ENCODE results near the gene CTXND1.

CTXND1 gene

DNA sequence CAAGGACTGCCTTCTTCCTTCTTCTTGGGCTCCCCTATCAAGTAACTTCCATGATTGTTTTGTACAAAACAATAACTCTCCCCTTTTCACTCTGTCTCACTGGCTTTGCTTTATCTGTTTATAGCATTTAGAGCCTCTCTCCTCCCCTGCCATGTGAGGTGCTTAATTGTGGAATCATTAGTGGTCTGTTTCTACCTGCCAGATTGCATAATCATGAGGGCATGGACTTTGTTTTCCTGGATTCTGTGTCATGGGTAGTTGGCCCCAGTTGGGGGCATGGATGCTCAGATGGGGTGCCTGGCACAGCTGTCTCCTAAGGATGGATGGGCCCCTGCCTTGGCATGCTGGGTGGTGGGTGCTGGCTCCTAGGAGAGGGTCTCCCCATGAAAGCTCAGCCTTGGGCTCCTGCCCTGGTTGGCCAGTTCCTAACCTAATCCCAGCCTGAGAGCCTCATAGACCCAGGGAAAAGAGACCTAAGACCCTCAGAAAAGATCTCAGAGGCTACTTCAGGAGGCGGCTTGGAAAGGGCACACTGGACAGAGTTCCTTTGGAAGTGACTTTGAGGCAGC lies 8.0 kb upstream of the CTXND1 start:
- intact Hi-C loops (cut with DNase I), result no loop called here
- no peak for DNase-seq

DNA sequence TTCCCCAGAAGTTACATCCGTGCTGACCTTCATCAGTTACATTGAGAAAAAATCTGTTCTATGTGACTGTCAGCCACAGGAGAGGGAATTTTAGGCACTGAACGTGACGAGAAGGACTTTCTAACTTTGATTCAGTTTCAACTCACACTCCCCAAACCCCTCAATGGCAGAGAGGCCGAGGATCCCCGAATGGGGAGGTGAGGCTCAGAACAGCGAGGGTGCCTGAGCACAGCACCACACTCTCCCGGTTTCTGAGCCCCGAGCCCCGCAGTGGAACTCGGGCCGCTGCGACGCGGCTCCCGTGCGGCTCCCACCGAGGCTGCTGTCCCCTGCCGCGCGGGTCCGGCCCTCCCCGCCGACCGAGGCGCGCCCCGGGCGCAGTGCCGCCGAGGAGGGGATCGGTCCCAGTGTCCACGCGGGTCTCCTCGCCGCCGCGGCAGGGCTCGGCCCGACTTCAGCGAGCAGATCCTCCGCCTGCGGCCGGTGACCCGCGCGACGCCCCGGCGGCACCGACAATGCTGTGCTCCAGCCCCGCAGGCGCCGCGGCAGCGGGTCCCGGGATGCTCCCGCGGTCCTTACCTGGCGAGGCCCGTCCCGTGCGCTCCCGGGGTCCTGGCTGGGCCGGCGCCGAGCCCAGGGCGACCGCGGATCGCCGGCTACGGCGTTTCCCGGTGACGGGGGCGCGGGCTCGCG lies 439 bp downstream of the CTXND1 start:
- DNase-seq, result peak in 3 of 10 donors; percentile 11 to 79 (median 14)

DNA sequence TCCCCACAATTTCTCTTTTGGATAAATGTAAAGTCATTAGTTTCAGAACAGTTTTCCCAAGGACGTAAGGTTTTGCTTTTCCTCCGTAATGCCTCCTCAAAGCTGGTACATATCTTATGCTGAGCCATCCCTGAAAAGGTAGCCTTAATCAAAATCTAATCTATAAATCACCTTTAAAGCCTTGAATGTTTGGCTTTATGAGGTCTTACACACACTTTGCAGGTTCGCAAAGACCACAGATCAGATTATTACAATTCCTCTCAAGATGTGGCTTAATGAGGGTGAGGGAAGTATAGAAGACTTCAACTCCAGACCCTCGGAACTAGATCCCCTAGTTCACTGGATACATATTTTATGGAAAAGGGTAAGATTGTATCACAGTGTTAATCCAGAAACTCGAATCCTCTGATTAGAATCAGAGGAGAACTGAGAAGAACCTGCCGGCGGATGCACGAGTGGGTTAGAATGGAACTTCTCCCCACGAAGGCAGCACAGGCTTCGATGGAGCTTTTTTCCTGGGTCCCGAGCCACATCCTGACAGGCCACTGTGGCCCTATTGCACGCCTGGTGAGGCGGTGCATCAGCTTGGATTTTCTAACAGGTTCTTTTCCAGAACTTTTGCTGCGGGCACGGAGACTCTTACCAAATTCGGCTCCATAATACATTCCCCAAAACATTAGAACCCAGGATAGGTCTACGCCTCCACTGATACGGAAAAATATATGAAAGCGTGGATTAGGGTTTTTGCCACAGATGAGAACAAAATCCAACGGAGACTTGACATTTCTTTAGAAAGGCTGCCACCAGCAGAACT lies 1.2 kb downstream of the CTXND1 start:
- DNase-seq, result no peak
- intact Hi-C loops (cut with DNase I), result no loop called here

More for the DNA sequence above, 439 bp downstream of the CTXND1 start:
- intact Hi-C loops (cut with DNase I), result no loop called here

DNA sequence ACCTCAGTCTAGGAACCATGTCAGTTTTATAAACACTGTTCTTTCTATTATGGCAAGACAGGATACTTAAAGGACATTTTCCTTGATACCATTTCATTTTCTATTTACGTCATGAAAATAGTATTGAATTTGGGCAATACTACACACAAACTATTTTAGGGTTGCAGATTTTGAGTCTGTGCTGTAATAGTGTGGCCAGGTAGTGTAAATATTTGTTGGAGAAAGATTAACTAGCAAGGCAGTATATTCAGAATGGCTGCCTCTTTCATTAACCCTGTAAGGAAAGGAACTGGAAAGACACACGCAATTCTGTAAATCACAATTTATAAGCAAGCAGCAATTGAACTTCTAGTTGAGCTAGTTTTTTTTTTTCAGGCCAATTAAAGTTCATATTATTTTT lies 2.0 kb downstream of the CTXND1 start:
- no peak for DNase-seq
- intact Hi-C loops (cut with DNase I), result no loop called here

DNA sequence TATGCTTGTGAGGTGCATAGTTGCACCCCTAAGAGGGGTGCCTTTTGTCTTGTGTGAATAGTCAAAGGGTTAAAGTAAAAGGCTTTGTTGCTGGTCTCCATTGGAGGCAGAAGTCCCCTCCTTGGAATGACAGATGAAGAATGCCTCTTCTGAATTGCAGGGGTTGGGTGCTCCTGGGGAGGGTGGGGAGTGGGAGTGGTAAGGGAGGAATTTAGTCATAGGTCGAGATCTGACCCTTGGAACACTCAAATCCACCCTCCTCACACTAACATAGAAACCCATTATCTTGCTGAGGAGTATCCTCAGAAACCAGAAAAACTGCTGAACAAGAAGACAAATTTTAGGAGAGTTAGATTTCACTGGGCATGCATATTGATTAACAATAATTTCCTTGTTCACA lies 4.7 kb downstream of the CTXND1 start:
- intact Hi-C loops (cut with DNase I), result no loop called here
- DNase-seq, result no peak

DNA sequence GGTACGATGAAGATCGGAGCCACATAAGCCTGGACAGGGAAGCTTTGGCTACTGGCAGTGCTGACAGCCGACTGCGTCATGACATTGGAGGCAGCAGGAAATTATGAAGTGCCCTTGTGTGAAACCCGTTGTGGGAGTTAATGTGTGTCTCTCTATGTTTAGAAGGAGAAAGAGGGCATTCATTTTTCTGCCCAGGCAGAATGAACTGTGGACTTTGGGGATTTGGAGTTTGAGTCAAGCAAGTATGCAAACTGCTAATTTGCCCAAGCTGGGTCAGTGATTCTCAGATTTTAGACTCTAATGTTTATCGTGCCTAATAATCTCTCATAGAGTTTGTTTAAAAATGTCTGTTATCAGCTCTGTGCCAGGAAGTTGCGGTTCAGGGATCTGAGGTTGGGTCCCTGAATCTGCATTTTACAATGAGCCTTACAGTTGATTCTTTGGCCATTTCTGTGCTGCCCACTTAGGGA lies 5.6 kb downstream of the CTXND1 start:
- DNase-seq, result no peak
- intact Hi-C loops (cut with DNase I), result no loop called here

DNA sequence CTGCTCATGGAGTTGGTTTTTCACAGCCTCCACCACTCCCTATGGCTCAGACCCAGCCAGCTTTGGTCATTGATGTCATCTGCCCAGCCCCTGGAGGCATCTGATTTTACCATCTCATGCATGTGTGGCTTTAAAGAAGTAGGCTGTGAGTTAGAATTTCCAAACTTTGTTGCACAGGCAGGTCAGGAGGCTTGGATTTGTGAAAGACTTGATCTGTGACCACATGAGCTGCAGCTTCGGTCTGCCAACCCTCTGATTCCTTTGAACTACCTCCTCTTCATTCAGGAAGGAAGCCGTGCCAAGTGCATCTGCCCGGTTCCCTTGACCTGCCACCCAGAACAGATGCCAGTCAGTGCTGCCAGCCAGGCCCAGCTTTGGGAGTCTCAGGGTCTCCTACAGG lies 9.2 kb downstream of the CTXND1 start:
- intact Hi-C loops (cut with DNase I), result no loop called here
- peak in 2 of 10 donors; percentile 64 to 67 for DNase-seq

DNA sequence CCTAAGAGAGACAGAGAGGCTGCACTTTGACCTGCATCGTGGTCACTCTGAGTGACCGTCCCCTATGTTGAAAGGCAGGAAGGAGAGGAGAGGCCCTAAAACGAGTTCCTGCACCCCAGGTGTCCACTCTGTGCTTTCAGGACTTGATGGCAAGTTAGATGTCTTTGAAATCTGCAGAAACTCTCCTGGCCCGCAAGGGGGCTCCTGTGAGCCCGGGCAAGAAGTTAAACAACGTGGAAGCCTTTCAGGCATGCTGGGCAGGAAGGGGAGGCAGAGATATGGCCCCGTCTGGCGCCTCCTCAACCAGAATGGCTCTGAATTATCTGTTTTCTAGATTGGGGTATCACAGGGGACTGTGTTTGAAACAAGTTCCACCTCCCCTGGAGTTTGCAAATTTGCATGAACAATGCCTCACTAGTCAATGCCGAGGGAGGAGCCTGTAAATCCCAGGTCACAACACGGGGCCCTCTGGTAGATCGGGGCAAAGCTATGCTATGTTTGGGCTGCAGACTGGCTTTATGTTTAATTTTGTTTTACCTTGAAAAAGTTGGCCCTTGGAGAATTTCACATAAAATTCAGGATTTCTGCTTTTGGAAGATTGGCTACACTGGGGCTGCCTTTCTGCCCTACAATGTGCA lies 9.8 kb downstream of the CTXND1 start:
- intact Hi-C loops (cut with DNase I), result no loop called here
- no peak for DNase-seq

DNA sequence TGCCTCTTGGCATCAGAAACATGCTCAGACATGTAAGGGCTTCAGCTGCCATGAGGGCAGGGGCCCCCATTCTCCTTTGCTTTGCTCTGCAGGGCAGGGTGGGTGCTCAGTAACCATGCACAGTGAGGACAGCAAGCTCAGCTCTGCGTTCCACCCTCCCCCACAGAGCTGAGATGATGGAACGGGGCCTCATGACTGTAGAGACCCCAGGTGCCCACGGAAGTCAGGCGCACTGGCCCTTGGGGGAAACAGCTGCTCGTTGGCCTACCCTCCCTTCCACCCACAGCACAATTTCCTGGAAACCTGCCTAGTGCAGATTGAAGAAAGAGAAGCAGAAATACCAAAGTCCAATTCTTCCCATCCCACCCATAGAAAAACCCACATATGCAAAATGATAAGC lies 10.5 kb downstream of the CTXND1 start:
- peak in 2 of 10 donors; percentile 51 to 70 for DNase-seq
- intact Hi-C loops (cut with DNase I), result no loop called here

DNA sequence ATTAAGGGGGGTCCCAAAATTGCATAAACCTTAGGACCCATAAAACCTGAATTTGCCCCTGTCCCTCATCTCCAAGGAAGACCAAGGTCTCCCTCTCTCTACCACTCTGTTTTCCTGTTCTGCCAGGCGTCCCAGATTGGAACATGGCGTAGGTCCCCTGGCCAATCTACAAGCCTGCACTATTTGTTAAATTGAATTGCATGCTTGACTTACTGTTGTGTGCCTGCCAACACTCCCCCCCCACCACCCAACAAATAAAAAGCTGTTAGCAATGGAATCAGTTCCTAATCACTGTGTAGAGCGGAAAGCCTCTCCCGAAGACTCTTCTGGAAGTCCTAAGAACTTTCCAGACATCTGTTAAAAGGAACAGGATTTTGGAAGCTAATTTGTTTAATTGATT lies 11.7 kb downstream of the CTXND1 start:
- intact Hi-C loops (cut with DNase I), result no loop called here
- DNase-seq, result no peak

DNA sequence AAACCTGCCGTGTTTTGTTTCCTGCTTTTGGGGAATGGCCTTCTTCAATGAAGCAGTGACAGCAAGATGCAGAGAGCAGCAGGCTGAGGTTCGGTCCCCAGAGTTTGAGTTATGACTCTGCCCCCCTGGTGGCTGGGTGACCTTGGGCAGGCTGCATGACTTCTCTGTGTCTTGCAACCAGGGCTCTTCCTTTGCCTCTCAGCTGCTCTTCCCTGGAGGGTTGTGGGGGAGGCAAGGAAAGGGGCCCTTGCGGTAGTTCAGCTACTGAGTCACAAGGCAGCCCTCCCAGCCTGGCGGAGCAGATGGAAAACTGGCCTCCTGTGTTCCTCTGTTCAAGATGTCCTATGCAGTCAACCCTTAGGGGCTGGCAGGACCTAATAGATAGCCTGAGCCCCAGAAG lies 17.1 kb downstream of the CTXND1 start:
- peak in 1 of 10 donors; percentile 67 for DNase-seq
- intact Hi-C loops (cut with DNase I), result no loop called here

DNA sequence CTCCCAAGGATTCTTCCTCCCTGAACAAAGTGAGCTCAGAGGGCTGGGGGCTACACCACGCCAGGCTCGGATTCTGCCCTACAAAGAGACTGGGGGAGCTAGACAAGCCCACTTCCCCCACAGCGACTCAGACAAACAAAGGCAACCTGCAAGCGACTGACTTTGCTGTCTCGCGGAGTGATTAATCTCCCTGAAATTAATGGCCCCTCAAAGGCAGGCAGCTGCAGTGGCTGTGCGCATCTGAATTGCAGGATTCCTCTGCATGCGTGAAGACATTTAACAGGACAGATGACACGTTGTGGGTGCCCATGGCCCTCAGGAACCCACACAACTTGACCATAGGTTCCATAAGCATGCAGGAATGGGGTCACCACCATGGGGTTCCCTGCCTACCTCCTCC lies 18.4 kb downstream of the CTXND1 start:
- intact Hi-C loops (cut with DNase I), result no loop called here
- no peak for DNase-seq

DNA sequence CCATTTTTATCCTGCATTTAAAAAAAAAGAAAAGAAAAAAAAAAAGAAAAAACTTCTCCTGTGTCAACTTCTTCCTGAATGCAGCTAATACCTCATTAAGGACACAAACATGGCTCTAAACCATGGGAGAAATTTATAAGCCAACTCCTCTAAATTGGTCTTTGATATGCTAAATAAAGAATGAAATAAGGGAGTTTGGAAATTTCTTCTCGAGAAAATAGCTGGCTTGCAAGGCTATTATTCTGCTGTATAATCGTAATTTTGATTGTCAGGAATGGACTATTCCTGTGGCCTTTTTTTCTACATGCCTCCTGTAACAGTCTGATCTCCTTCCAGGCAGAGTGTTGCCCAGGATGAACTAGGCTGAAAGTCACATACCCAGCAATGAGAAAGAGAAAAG lies 20.6 kb downstream of the CTXND1 start:
- intact Hi-C loops (cut with DNase I), result no loop called here
- no peak for DNase-seq

DNA sequence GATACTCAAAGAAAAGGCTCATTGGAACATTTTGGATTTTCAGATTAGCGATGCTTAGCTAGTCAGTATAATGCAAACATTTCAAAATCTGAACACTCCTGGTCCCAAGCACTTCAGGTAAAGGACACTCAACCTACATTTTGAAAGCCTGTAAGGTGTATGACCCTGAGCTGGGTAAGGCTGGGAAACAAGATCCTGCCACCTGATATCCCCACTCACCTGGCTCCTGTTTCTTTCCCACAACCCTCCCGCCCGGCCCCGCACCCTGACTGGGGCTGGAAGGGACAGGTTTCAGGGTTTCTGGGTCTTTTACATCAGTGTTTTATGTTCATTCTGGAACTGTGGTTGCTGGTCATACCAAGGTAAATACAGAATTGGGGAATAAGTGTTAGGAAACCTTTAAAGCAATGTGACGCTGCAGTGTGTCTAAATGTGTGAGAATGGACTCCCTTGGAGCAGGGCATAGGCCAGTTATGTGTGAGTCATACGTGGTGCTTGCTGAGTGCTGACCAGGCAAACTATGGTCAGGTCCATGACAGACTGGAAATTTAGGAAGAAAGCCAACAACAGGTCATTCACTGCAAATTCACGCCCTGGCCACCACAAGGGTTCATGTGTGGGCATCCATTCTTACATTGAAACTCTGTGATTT lies 22.9 kb downstream of the CTXND1 start:
- no peak for DNase-seq
- intact Hi-C loops (cut with DNase I), result no loop called here

DNA sequence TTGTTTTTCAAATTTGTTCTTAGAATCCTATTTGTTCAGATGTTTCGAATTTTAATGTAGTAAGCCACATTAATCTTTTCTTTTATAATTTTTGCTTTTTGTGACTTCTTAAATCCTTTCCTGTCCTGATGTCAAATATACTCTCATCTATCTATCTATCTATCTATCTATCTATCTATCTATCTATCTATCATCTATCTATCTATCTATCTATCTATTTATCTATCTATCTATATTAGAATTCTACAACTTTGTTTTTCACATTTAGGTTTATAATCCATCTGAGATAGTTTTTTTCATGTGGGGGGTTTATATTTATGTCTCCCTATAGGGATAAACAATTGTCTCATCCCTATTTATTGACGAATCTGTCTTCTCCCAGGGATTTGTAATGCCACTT lies 32.1 kb downstream of the CTXND1 start:
- intact Hi-C loops (cut with DNase I), result no loop called here
- no peak for DNase-seq

DNA sequence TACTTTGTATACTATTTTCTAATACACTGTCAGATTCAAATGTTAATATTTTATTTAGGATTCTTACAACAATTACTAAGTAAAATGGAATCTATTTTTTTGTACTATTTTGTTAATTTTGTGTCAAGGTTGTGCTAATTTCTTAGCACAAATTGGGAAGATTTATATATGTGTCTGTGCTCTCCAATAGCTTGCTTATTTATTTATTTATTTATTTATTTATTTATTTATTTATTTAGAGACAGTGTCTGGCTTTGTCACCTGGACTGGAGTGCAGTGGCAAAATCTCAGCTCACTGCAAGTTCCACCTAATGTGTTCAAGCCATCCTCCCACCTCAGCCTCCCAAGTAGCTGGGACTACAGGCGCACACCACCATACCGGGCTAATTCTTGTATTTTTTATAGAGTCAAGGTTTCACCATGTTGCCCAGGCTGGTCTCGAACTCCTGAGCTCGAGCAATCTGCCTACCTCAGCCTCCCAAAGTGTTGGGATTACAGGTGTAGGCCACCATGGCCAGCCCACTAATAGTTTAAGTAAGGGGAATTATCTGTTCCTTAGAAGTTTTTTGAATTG lies 34.6 kb downstream of the CTXND1 start:
- no peak for DNase-seq
- intact Hi-C loops (cut with DNase I), result no loop called here

DNA sequence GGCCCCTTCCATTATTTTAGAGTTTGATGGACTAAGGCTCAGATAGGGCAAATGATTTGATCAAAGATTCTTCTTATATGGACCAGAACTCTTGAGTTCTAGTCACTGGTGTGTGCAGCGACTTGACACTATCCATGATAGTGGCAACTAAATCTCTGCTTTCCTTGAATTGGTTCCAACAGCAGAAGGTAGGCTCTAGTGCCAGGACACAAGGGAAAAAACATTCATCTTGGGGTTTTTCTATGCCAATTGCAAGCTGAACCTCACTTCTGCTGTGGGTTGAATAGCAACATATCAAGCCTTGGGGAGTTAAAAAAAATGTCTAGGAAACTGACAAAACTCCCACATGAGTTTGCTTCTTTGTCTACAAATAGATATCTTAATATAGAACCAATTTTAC lies 35.1 kb downstream of the CTXND1 start:
- intact Hi-C loops (cut with DNase I), result no loop called here
- no peak for DNase-seq

DNA sequence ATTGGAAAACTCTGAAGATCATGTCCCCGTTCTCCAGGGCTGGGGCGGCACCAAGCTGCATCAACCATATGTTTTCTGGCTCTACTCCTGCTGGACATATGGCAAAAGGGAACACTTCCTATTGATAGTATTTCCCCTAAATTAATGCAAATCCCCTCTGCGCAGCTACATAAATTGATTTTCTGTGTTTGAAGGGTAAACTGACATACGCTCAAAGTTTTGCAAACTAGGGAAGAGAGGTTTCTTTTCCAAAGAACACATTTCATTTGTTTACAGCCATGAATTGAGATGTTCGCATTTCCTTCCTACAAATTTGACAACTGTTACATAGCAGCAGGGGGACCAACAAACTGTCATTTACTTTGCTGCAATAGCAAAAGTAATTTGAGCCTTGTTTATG lies 35.9 kb downstream of the CTXND1 start:
- intact Hi-C loops (cut with DNase I), result no loop called here
- DNase-seq, result no peak

DNA sequence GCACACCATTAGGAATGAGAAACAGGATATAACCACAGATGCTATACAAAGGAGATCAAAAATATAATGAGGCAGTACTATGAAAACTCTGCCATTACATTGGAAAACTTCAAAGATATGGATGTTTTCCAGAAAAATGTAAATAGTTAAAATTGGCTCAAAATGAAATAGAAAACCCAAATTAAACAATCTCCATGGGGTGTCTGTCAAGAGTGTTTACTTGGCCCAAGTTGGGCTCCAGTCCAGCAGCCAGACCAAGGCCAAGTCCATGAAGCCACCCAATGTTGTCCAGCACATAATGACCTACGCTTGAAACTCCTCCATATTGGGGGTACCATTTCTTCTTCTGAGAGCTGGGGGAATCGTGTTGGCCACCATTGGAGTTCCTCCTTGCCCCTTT lies 37.1 kb downstream of the CTXND1 start:
- intact Hi-C loops (cut with DNase I), result no loop called here
- DNase-seq, result no peak

DNA sequence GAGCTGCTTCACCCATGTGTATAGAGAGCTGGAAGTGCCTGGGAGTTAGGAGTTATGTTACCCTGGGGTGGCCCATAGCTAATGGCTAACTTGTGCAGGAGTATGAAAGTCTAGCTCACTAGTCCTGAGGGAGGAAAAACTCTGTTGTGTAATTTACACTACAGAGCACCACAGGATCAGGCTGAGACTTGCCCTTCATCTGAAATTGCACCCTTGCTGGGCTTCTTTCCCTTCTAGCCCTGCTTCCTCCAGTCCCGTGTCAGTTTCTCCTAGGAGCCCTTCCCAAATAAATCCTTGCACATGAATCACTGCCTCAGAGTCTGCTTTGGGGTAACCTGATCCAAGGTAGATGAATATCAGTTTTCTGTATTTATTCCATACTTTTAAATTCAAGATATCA lies 40.0 kb downstream of the CTXND1 start:
- intact Hi-C loops (cut with DNase I), result no loop called here
- no peak for DNase-seq

Data from posterior cingulate gyrus (tissue), 11 donors.